HepG2 (cell line): ENCODE results near the gene TSPYL2.

Experiments used
- CTCF ChIP-seq: sonication (generic); formaldehyde crosslinking; IDR thresholded peaks from 2 replicates; pipeline ENCODE4 v1.5.0; 2020; ENCODE audit warnings: mild to moderate bottlenecking, missing genetic modification reagents, moderate library complexity
- EHMT2 ChIP-seq: fragments of 200-600 bp; sonication (generic); IDR thresholded peaks from 2 replicates; pipeline ENCODE4 v1.7.0; 2017; ENCODE audit warnings: antibody characterized with exemption, low read depth, low read length, borderline replicate concordance
- FIP1L1 ChIP-seq: fragments of 200-400 bp; formaldehyde crosslinking; IDR thresholded peaks from 2 replicates; pipeline ENCODE4 v1.6.1; 2018; ENCODE audit warnings: low read depth, mild to moderate bottlenecking, low read length, moderate library complexity, borderline replicate concordance; ENCODE audit not compliant: insufficient read depth
- MZF1 ChIP-seq: sonication (generic); formaldehyde crosslinking; IDR thresholded peaks from 2 replicates; pipeline ENCODE4 v1.8.1; 2023; ENCODE audit warnings: mild to moderate bottlenecking, missing genetic modification reagents, borderline replicate concordance
- ZC3H4 ChIP-seq: sonication (generic); formaldehyde crosslinking; IDR thresholded peaks from 2 replicates; pipeline ENCODE4 v1.4.0; 2020; ENCODE audit warnings: missing genetic modification reagents, borderline replicate concordance
- ZFP36 ChIP-seq: fragments of 150-350 bp; IDR thresholded peaks from 2 replicates; pipeline ENCODE4 v1.6.1; 2018; ENCODE audit warnings: borderline replicate concordance, low read length, low read depth; ENCODE audit not compliant: partially characterized antibody
- ZNF264 ChIP-seq: sonication (generic); formaldehyde crosslinking; IDR thresholded peaks from 2 replicates; pipeline ENCODE4 v1.4.0; 2020; ENCODE audit warnings: missing genetic modification reagents
- ZNF451 ChIP-seq: sonication (generic); formaldehyde crosslinking; IDR thresholded peaks from 2 replicates; pipeline ENCODE4 v1.5.0; 2020; ENCODE audit warnings: mild to moderate bottlenecking, missing genetic modification reagents
- TF ChIP-seq, protein P1 (sequence below): IDR thresholded peaks from 2 replicates; pipeline ENCODE4 v1.6.1; 2016
- TF ChIP-seq, protein P2 (sequence below): IDR thresholded peaks from 2 replicates; pipeline ENCODE4 v1.6.1; 2012; ENCODE audit warnings: inconsistent platforms

DNA sequence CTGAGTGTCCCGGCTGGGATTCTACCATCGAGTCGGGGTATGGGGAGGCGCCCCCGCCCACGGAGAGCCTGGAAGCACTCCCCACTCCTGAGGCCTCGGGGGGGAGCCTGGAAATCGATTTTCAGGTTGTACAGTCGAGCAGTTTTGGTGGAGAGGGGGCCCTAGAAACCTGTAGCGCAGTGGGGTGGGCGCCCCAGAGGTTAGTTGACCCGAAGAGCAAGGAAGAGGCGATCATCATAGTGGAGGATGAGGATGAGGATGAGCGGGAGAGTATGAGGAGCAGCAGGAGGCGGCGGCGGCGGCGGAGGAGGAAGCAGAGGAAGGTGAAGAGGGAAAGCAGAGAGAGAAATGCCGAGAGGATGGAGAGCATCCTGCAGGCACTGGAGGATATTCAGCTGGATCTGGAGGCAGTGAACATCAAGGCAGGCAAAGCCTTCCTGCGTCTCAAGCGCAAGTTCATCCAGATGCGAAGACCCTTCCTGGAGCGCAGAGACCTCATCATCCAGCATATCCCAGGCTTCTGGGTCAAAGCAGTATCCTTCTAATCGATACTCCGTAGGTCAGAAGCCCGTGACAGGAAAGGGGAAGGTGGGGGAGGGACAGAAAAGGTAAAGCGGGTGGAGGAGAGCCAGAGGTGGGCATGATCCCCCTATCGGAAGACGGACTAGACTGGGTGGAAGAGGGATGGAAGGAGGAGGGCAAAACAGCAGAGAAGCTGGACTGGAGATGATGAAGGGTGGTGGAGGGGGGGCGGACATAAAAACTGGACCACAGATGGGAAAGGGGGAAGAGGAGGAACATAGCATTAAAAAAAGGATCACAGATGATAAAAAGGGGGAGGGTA, 828 bp downstream of the TSPYL2 start:
- TF ChIP-seq, protein P1, sequence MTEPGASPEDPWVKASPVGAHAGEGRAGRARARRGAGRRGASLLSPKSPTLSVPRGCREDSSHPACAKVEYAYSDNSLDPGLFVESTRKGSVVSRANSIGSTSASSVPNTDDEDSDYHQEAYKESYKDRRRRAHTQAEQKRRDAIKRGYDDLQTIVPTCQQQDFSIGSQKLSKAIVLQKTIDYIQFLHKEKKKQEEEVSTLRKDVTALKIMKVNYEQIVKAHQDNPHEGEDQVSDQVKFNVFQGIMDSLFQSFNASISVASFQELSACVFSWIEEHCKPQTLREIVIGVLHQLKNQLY (CRISPR knock-in tag) = no peak
- no peak for TF ChIP-seq EHMT2
- no peak for TF ChIP-seq CTCF (CRISPR knock-in tag)
- no peak for TF ChIP-seq ZNF451 (CRISPR knock-in tag)
- TF ChIP-seq ZNF264 (CRISPR knock-in tag) = no peak
- TF ChIP-seq MZF1 (CRISPR knock-in tag) = no peak
- no peak for TF ChIP-seq FIP1L1
- TF ChIP-seq ZFP36 = no peak
- TF ChIP-seq ZC3H4 (CRISPR knock-in tag) = no peak
- TF ChIP-seq, protein P2, sequence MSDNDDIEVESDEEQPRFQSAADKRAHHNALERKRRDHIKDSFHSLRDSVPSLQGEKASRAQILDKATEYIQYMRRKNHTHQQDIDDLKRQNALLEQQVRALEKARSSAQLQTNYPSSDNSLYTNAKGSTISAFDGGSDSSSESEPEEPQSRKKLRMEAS = no peak
